DOHH2 (cell line): ENCODE results near the gene SLC35F6.

ENCODE experiments used
- EZH2phosphoT487 ChIP-seq: fragments of 200-600 bp; sonication (generic); IDR thresholded peaks from 2 replicates; pipeline ENCODE4 v1.6.1; 2017; ENCODE audit warnings: borderline replicate concordance, mild to moderate bottlenecking, antibody characterized with exemption, low read length, moderate library complexity, mixed read lengths
- TF ChIP-seq, protein P1 (sequence below): fragments of 200-600 bp; sonication (generic); IDR thresholded peaks from one replicate; pipeline ENCODE4 v1.5.1; 2014; ENCODE audit warnings: antibody characterized with exemption, mild to moderate bottlenecking, low read depth, low read length; ENCODE audit not compliant: poor library complexity, severe bottlenecking

DNA sequence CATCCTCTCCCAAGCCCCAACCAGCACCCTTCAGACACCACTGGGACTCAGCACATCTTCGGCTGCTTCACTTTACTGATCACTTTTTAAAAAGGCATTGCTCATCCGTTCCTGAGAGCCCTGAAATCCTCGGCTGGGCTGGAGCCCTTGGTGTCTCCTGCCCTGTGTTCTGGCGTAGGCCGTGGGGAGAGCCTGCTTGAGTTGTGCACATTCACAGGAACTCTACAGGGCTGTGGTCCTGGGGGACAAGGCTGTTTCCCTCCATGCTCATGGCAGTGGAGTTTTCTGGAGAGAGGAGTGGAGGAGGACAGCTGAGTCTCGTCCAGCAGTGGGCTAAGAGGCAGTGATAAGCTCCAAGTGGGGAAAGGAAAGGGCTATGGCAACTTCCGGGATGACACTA is 37.7 kb downstream of the SLC35F6 start:
- TF ChIP-seq, protein P1, sequence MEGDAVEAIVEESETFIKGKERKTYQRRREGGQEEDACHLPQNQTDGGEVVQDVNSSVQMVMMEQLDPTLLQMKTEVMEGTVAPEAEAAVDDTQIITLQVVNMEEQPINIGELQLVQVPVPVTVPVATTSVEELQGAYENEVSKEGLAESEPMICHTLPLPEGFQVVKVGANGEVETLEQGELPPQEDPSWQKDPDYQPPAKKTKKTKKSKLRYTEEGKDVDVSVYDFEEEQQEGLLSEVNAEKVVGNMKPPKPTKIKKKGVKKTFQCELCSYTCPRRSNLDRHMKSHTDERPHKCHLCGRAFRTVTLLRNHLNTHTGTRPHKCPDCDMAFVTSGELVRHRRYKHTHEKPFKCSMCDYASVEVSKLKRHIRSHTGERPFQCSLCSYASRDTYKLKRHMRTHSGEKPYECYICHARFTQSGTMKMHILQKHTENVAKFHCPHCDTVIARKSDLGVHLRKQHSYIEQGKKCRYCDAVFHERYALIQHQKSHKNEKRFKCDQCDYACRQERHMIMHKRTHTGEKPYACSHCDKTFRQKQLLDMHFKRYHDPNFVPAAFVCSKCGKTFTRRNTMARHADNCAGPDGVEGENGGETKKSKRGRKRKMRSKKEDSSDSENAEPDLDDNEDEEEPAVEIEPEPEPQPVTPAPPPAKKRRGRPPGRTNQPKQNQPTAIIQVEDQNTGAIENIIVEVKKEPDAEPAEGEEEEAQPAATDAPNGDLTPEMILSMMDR, result no peak
- TF ChIP-seq EZH2phosphoT487, result no peak
